GM12878 (cell line): ENCODE measurements around the gene SYNGR3.

ENCODE experiments used
- ASH2L ChIP-seq: fragments of 300-600, 200-600 bp; sonication (generic); IDR thresholded peaks from 2 replicates; pipeline ENCODE4 v1.6.1; 2017; ENCODE audit warnings: low read depth, mild to moderate bottlenecking, borderline replicate concordance
- CHD4 ChIP-seq: fragments of 200-600 bp; sonication (generic); IDR thresholded peaks from 2 replicates; pipeline ENCODE4 v1.6.1; 2016; ENCODE audit warnings: mild to moderate bottlenecking
- CREB1 ChIP-seq: IDR thresholded peaks from 2 replicates; pipeline ENCODE4 v1.6.1; 2012; ENCODE audit warnings: low read depth, mild to moderate bottlenecking, inconsistent platforms
- CTCF ChIP-seq, 3 experiments: IDR thresholded peaks in 2 of 3; conservative IDR thresholded peaks in 1 of 3; 2 replicates each; pipeline ENCODE4 v1.5.1; 2011; ENCODE audit warnings: low read depth in 3 of 3, low read length in 3 of 3, mild to moderate bottlenecking in 3 of 3, control low read depth in 2 of 3, moderate library complexity in 2 of 3, inconsistent platforms in 1 of 3, mixed read lengths in 1 of 3; ENCODE audit not compliant: control insufficient read depth in 2 of 3, insufficient read depth in 1 of 3; ENCODE audit errors: extremely low read depth in 1 of 3
- EP300 ChIP-seq, 2 experiments: fragments of 150-350 bp in 1 of 2; IDR thresholded peaks; 2 replicates each; pipeline ENCODE4 v1.6.1; 2011 to 2012; ENCODE audit warnings: low read depth in 2 of 2, low read length in 2 of 2, borderline replicate concordance in 1 of 2, improper control_type of control experiment in 1 of 2, inconsistent platforms in 1 of 2; ENCODE audit not compliant: control insufficient read depth in 1 of 2
- EZH2 ChIP-seq: IDR thresholded peaks from 2 replicates; pipeline ENCODE4 v1.6.1; 2012; ENCODE audit warnings: low read depth, mild to moderate bottlenecking, control low read depth, inconsistent platforms, low read length, borderline replicate concordance; ENCODE audit not compliant: control insufficient read depth
- KDM1A ChIP-seq: fragments of 200-600 bp; sonication (generic); IDR thresholded peaks from 2 replicates; pipeline ENCODE4 v1.6.1; 2016; ENCODE audit warnings: borderline replicate concordance
- MXI1 ChIP-seq: fragments of 150-350 bp; IDR thresholded peaks from 2 replicates; pipeline ENCODE4 v1.6.1; 2011; ENCODE audit warnings: low read depth, mild to moderate bottlenecking, inconsistent platforms, low read length, improper control_type of control experiment
- RFX5 ChIP-seq: IDR thresholded peaks from 2 replicates; pipeline ENCODE4 v1.6.1; 2011; ENCODE audit warnings: low read depth, low read length, improper control_type of control experiment
- SIN3A ChIP-seq: IDR thresholded peaks from 2 replicates; pipeline ENCODE4 v1.6.1; 2012; ENCODE audit warnings: low read depth, low read length, improper control_type of control experiment
- SP1 ChIP-seq: IDR thresholded peaks from one replicate; pipeline ENCODE4 v1.6.1; 2011; ENCODE audit warnings: low read depth, low read length
- SPI1 ChIP-seq: IDR thresholded peaks from 2 replicates; pipeline ENCODE4 v1.6.1; 2011; ENCODE audit warnings: low read depth, mild to moderate bottlenecking, low read length, moderate library complexity, borderline replicate concordance; ENCODE audit not compliant: insufficient read depth
- TAF1 ChIP-seq: IDR thresholded peaks from 2 replicates; pipeline ENCODE4 v1.6.1; 2011; ENCODE audit warnings: mild to moderate bottlenecking, low read depth, low read length, borderline replicate concordance
- ZNF384 ChIP-seq: IDR thresholded peaks from 2 replicates; pipeline ENCODE4 v1.6.1; 2012; ENCODE audit warnings: low read depth, mild to moderate bottlenecking, low read length, improper control_type of control experiment, borderline replicate concordance

GRCh38 chr16:2028620-2029220 lies 39.0 kb downstream of the SYNGR3 start:
- TF ChIP-seq CTCF (IDR thresholded peaks at IDR 0.05 in 2 of 3, conservative IDR thresholded peaks at IDR 0.05 in 1 of 3; ENCODE audit: control insufficient read depth in 2 of 3, extremely low read depth in 1 of 3, insufficient read depth in 1 of 3, low read depth in 3 of 3, low read length in 3 of 3), result no peak
- TF ChIP-seq TAF1, result no peak
- no peak for TF ChIP-seq CREB1
- TF ChIP-seq RFX5, result no peak
- TF ChIP-seq ASH2L, result no peak
- TF ChIP-seq CHD4, result no peak
- no peak for TF ChIP-seq KDM1A
- TF ChIP-seq EP300 (IDR thresholded peaks at IDR 0.05; ENCODE audit: borderline replicate concordance in 1 of 2, control insufficient read depth in 1 of 2, low read depth in 2 of 2, low read length in 2 of 2), result no peak
- no peak for TF ChIP-seq SIN3A
- TF ChIP-seq SP1, result no peak
- TF ChIP-seq MXI1, result no peak
- TF ChIP-seq SPI1, result no peak
- TF ChIP-seq ZNF384, result no peak
- TF ChIP-seq EZH2, result no peak
